C4-2B (cell line): Measurements from ENCODE around the gene ALDH16A1.

Experiments
- CTCF ChIP-seq: fragments of 450-650 bp; conservative IDR thresholded peaks from 2 replicates; pipeline ENCODE4 v1.5.1; 2017; ENCODE audit warnings: mild to moderate bottlenecking
- ZFX ChIP-seq: fragments of 450-650 bp; IDR thresholded peaks from 2 replicates; pipeline ENCODE4 v1.6.1; 2017

GRCh38 chr19:49414256-49414655 is 38.8 kb upstream of the ALDH16A1 start:
- TF ChIP-seq ZFX: no peak
- TF ChIP-seq CTCF: no peak
